CD8-positive, alpha-beta memory T cell (primary cell): ENCODE results near the gene LDLRAD4. TPM values are rescaled to one million over a fixed set of nuclear protein-coding genes. Genes with fewer than 3 reads are reported as not detected.
"Not testable (repeated sequence)": the region's sequence is repeated elsewhere in the genome, so short reads cannot be mapped to it uniquely, and the experiment has no call there.

Source experiments
- CTCF ChIA-PET: fragments of 350-600 bp; sonication (Branson Sonifier 250); formaldehyde crosslinking; loops from one replicate; lab custom pipeline; 2021; ENCODE audit warnings: antibody characterized with exemption; lab: Charles Lee
- POLR2A ChIA-PET: fragments of 350-600 bp; sonication (Branson Sonifier 250); formaldehyde crosslinking; loops from one replicate; lab custom pipeline; 2021; ENCODE audit warnings: antibody characterized with exemption; lab: Charles Lee
- DNase-seq, 5 donors: peaks; one replicate each; pipeline versions ENCODE4 v3.0.0 to v3.0.0-alpha.2; 2020 to 2022; ENCODE audit warnings: mixed read lengths in 1 of 5
- H3K27ac ChIP-seq: one replicate; pipeline ENCODE4 v1.7.0; 2013; ENCODE audit warnings: low read depth, mild to moderate bottlenecking, low read length, moderate library complexity
- H3K27me3 ChIP-seq: 2 replicates; pipeline ENCODE4 v1.7.0; 2013; ENCODE audit warnings: low read length, mild to moderate bottlenecking; ENCODE audit not compliant: insufficient read depth, poor library complexity, severe bottlenecking
- H3K36me3 ChIP-seq: 2 replicates; pipeline ENCODE4 v1.7.0; 2013; ENCODE audit warnings: mild to moderate bottlenecking, low read length, moderate library complexity; ENCODE audit not compliant: insufficient read depth
- H3K4me1 ChIP-seq: 2 replicates; pipeline ENCODE4 v1.7.0; 2013; ENCODE audit warnings: mild to moderate bottlenecking, low read length, moderate library complexity; ENCODE audit not compliant: insufficient read depth
- H3K4me3 ChIP-seq: 2 replicates; pipeline ENCODE4 v1.7.0; 2013; ENCODE audit warnings: mild to moderate bottlenecking, low read length
- H3K9me3 ChIP-seq: 2 replicates; pipeline ENCODE4 v1.7.0; 2013; ENCODE audit warnings: mild to moderate bottlenecking, low read length
- H3K27ac Mint-ChIP-seq, 8 donors: one replicate each; pipeline ENCODE4 v1.8.0; 2020 to 2021; ENCODE audit warnings: mixed read lengths in 8 of 8, mild to moderate bottlenecking in 6 of 8, inconsistent platforms in 3 of 8, moderate library complexity in 3 of 8
- H3K27me3 Mint-ChIP-seq, 2 donors: one replicate each; pipeline ENCODE4 v1.8.0; 2020 to 2021; ENCODE audit warnings: mixed read lengths in 2 of 2, mild to moderate bottlenecking in 1 of 2, moderate library complexity in 1 of 2
- H3K36me3 Mint-ChIP-seq, 3 donors: one replicate each; pipeline ENCODE4 v1.8.0; 2020 to 2021; ENCODE audit warnings: mixed read lengths in 3 of 3, inconsistent platforms in 1 of 3, mild to moderate bottlenecking in 1 of 3
- H3K4me1 Mint-ChIP-seq, 3 donors: one replicate each; pipeline ENCODE4 v1.8.0; 2020 to 2021; ENCODE audit warnings: mixed read lengths in 3 of 3, inconsistent platforms in 1 of 3, mild to moderate bottlenecking in 1 of 3
- H3K4me3 Mint-ChIP-seq, 7 donors: one replicate each; pipeline ENCODE4 v1.8.0; 2020 to 2021; ENCODE audit warnings: mixed read lengths in 7 of 7, mild to moderate bottlenecking in 6 of 7, moderate library complexity in 4 of 7, inconsistent platforms in 2 of 7
- H3K9me3 Mint-ChIP-seq, 5 donors: one replicate each; pipeline ENCODE4 v1.8.0; 2020 to 2022; ENCODE audit warnings: mixed read lengths in 5 of 5, mild to moderate bottlenecking in 3 of 5, moderate library complexity in 2 of 5, inconsistent platforms in 1 of 5
- polyA plus RNA-seq: library from polyadenylated mRNA; unstranded; fragments of 300-500 nt; fragmentation: Illumina TruSeq; gene quantifications from one replicate; pipeline ENCODE4 v1.2.3, GENCODE V29; 2021
- total RNA-seq, 2 experiments: library from RNA; stranded (reverse); gene quantifications; one replicate each; pipeline ENCODE4 v1.2.3, GENCODE V29; 2021

Gene LDLRAD4
- total and polyA plus RNA-seq, 3 experiments from 2014 or later = 8.1 to 30.4 (median 27.3) TPM

DNA sequence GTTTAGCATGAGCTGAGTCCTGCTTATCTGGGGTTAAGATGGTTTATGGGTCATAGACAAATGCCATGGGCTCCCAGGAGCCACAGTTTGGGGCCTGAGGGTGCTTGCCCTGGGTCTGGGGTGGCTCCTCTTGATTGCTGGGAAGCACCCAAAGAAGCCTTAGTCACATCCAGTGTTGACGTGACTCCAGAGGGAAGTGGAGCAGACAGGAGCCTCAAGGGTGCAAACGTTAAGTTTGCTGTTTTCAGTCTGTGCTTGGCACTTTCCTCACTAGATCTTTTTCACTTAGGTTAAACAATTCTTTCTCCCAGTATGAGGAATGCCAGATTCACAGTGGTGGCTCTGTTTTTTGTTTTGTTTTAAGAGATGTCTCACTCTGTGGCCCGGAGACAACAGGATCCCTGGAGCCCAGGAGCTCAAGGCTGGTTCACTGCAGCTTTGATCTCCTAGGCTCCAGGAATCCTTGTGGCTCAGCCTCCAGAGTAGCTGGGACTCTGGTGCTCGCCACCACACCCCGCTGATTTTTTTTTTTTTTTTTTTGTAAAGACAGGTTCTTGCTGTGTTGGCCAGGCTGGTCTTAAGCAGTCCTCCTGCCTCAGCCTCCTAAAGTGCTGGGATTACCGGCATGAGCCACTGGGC lies 256.5 kb downstream of the LDLRAD4 start:
- ChIA-PET CTCF (no interaction called here), POLR2A (interaction anchor here (0.6 kb wide), 1 partner anchor 342 kb away, joined by 3 read pairs; no protein-coding TSS in a partner anchor)
- Mint-ChIP-seq H3K27ac (peak overlapping the region in 1 of 8 donors; percentile 64), H3K27me3 (no peaks in the 10 kb centered on the region), H3K4me1 (peaks cover 19 to 41% (median 28%) of the 10 kb centered on the region in 3 donors), H3K9me3 (peaks cover 0 to 3% (median 0%) of the 10 kb centered on the region in 5 donors), H3K4me3 (no peak overlapping the region), H3K36me3 (peaks cover 21 to 59% (median 34%) of the 10 kb centered on the region in 3 donors)
- no peaks in the 10 kb centered on the region for H3K9me3 ChIP-seq
- peaks cover 4% of the 10 kb centered on the region for H3K4me1 ChIP-seq
- no peak for DNase-seq
- no peak overlapping the region for H3K4me3 ChIP-seq
- no peak overlapping the region for H3K27ac ChIP-seq
- H3K36me3 ChIP-seq = no peaks in the 10 kb centered on the region
- no peaks in the 10 kb centered on the region for H3K27me3 ChIP-seq

DNA sequence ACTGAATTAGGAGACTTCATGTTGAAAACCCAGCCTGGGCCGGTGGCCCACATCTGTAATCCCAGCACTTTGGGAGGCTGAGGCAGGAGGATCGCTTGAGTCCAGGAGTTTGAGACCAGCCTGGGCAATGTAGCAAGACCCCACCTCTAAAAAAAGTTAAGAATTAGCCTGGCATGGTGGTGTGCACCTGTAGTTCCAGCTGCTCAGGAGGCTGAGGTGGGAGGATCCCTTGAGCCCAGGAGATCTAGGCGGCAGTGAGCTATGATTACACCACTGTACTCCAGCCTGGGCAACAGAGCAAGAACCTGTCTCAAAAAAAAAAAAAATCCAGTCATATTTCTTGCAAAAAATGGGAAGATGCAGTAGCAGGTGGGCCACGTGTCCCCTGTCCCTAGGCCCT lies 257.8 kb downstream of the LDLRAD4 start:
- H3K27ac ChIP-seq, H3K36me3 ChIP-seq, H3K27me3 ChIP-seq, CTCF ChIA-PET, H3K4me3 Mint-ChIP-seq, H3K4me3 ChIP-seq, H3K9me3 Mint-ChIP-seq, H3K4me1 ChIP-seq, POLR2A ChIA-PET, H3K9me3 ChIP-seq, H3K27me3 Mint-ChIP-seq, H3K27ac Mint-ChIP-seq, DNase-seq: not testable (repeated sequence)
- peaks cover 25 to 54% (median 29%) of the 10 kb centered on the region in 3 donors for H3K36me3 Mint-ChIP-seq
- peaks cover 24 to 36% (median 27%) of the 10 kb centered on the region in 3 donors for H3K4me1 Mint-ChIP-seq

DNA sequence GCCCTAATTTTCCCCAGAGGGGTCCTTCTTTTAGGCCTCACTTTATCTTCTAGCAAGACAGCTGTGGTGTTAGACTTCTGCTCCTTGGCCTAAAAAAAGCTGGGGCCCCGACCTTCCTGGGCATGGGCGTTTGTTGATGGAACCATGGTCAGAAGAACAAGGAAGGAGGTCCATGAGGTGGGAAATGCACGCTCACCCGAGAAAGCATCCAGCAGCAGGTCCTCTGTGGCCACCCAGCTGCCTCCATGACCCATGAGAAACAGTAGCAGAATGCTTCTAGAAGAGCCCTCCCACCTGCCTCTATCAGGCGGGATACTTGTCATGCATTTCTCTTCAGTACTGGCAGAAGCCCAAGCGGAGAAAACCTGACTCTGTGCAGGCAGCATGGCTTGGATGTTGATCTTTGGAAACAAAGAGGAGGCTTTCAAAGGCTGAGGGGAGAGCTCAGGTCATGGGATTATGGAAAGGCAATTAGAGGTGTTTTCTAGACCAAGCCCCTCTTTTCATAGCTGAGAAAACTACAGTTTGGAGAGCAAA lies 258.7 kb downstream of the LDLRAD4 start:
- DNase-seq = no peak

DNA sequence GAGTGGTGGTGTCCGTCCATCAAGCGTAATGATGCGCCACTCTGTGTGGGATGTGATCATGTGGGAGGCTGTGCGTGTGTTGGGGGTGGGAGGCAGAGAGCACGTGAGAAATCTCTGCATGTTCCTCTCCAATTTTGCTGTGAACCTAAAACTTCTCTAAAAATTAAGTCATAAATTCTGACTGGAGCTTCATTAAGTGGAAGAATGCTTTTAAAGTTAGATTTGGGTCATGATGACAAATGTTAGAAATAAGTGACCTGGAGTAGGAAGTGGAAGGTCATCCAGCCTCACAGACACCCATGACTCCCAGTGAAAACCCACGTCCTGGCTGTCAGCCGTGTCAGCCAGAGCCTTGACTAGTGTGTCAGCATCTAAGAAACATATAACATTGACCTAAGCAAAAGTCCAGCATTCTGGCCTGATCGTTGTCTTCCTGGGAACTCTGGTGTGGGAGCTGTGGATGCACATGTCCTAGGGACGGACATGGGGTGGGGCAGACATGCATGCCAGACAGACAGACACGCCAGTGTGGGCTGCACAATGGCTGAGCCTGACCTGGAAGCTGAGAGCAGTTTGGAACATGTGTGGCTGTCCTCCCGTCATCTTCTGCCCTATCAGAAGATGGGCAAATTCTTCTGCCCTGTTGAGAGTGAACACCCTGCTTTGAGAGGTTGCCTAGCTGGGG lies 262.2 kb downstream of the LDLRAD4 start:
- no peaks in the 10 kb centered on the region for H3K9me3 ChIP-seq
- H3K27me3 Mint-ChIP-seq = no peaks in the 10 kb centered on the region
- no peak overlapping the region for H3K4me3 Mint-ChIP-seq
- no peaks in the 10 kb centered on the region for H3K27me3 ChIP-seq
- H3K4me1 Mint-ChIP-seq = peaks cover 23 to 38% (median 35%) of the 10 kb centered on the region in 3 donors
- H3K9me3 Mint-ChIP-seq = peaks cover 0 to 3% (median 0%) of the 10 kb centered on the region in 5 donors
- CTCF ChIA-PET = no interaction called here
- POLR2A ChIA-PET = no interaction called here
- H3K36me3 ChIP-seq = no peaks in the 10 kb centered on the region
- no peaks in the 10 kb centered on the region for H3K4me1 ChIP-seq
- DNase-seq = no peak
- peaks cover 16 to 37% (median 17%) of the 10 kb centered on the region in 3 donors for H3K36me3 Mint-ChIP-seq
- H3K4me3 ChIP-seq = no peak overlapping the region
- no peak overlapping the region for H3K27ac ChIP-seq
- H3K27ac Mint-ChIP-seq = peak overlapping the region in 1 of 8 donors; percentile 60

More for the DNA sequence above, 258.7 kb downstream of the LDLRAD4 start:
- Mint-ChIP-seq H3K9me3 (peaks cover 0 to 3% (median 0%) of the 10 kb centered on the region in 5 donors), H3K4me3 (no peak overlapping the region), H3K27ac (peak overlapping the region in 2 of 8 donors; percentile 11 to 46), H3K27me3 (no peaks in the 10 kb centered on the region), H3K36me3 (peaks cover 28 to 47% (median 29%) of the 10 kb centered on the region in 3 donors), H3K4me1 (peaks cover 23 to 36% (median 26%) of the 10 kb centered on the region in 3 donors)
- H3K9me3 ChIP-seq = no peaks in the 10 kb centered on the region
- H3K4me3 ChIP-seq = no peak overlapping the region
- CTCF ChIA-PET = no interaction called here
- POLR2A ChIA-PET = no interaction called here
- H3K36me3 ChIP-seq = no peaks in the 10 kb centered on the region
- H3K27ac ChIP-seq = no peak overlapping the region
- H3K4me1 ChIP-seq = no peaks in the 10 kb centered on the region
- H3K27me3 ChIP-seq = no peaks in the 10 kb centered on the region

DNA sequence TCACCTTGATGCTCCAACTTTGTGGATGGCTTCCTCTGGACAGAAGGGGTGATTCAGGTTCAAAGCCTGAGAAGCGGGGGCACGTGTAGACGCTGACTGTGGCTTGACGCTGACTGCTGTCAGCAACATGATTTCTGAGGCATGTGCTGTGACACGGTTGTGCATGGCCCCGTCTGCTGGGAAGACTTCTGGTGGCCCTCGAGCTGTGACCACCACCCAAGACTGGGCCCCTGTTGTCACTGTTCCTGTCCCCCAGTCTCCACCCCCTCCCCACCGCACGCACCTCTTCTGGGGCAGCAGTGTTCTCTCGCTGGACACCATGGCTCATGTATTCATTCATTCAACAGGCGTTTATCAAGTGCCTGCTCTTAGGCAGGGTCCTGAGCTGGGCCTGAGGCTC lies 262.8 kb downstream of the LDLRAD4 start:
- no peaks in the 10 kb centered on the region for H3K9me3 ChIP-seq
- no peak for DNase-seq
- no peaks in the 10 kb centered on the region for H3K4me1 ChIP-seq
- H3K4me3 Mint-ChIP-seq = no peak overlapping the region
- H3K27ac ChIP-seq = no peak overlapping the region
- no peaks in the 10 kb centered on the region for H3K27me3 ChIP-seq
- H3K4me1 Mint-ChIP-seq = peaks cover 21 to 39% (median 38%) of the 10 kb centered on the region in 3 donors
- no peak overlapping the region for H3K4me3 ChIP-seq
- peaks cover 14 to 40% (median 15%) of the 10 kb centered on the region in 3 donors for H3K36me3 Mint-ChIP-seq
- peaks cover 0 to 3% (median 0%) of the 10 kb centered on the region in 5 donors for H3K9me3 Mint-ChIP-seq
- ChIA-PET POLR2A (no interaction called here), CTCF (no interaction called here)
- H3K27me3 Mint-ChIP-seq = no peaks in the 10 kb centered on the region
- H3K27ac Mint-ChIP-seq = peak overlapping the region in 4 of 8 donors; percentile 50 to 97 (median 60)
- H3K36me3 ChIP-seq = no peaks in the 10 kb centered on the region

DNA sequence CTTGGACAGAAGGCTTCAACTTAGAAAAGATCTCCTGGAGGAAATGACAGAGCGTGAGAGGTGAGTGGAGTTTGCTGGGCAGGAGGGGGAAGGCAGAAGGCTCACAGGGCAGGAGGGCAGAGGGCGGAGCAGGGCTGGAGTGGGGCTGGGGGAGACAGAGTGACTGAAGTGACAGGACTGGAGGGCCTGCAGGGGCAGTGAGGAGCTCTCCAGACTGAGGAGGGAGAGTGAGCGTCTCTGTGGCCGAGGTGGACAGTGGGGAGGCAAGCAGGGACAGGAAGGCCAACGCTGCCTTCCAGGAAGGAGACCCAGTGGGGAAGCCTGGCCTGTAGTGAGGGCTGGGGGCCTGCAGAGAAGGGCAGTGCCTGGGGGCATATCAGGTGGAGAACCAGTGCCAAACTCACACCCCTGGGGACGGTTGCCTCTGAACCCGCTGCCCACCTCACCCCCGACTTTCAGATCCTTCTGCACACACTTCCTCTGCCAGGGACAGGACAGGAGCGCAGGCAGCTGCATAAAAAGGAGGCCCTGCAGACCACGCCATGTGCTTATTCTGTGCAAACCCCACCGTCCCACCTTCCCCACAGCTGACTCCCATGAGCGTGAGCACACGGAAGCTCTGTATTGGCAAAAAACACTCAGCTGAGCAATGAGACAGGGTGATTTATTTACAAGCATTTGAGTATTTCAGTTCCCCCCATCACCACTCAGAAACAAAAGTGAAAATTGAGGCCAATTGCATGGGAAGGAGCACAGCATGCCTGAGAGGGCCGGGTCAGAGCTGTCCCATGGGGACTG lies 263.5 kb downstream of the LDLRAD4 start:
- CTCF ChIA-PET = no interaction called here
- Histone ChIP-seq H3K4me3 (no peak overlapping the region), H3K27ac (no peak overlapping the region)

DNA sequence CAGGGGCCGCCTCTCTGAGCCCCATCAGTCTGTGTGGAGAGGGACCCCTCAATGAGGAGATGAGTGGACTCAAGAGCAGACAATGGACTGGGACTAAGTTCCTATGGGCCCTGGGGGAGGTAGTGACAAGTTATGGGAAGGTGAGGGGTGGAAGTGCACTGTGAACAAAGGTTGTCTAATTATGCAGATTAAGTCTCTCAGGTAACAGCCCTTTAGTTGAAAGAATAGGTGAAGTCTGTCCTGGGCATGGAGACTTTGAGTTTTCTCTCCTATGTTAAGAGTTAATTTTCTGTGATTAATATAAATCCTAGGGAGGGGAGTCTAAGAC lies 264.0 kb downstream of the LDLRAD4 start:
- H3K4me1 ChIP-seq = no peaks in the 10 kb centered on the region
- no peaks in the 10 kb centered on the region for H3K27me3 Mint-ChIP-seq
- DNase-seq = no peak
- peaks cover 9 to 35% (median 16%) of the 10 kb centered on the region in 3 donors for H3K36me3 Mint-ChIP-seq
- H3K4me3 Mint-ChIP-seq = no peak overlapping the region
- peaks cover 28 to 51% (median 48%) of the 10 kb centered on the region in 3 donors for H3K4me1 Mint-ChIP-seq
- no peak overlapping the region for H3K27ac ChIP-seq
- H3K4me3 ChIP-seq = no peak overlapping the region
- ChIA-PET POLR2A (no interaction called here), CTCF (no interaction called here)
- H3K27ac Mint-ChIP-seq = peak overlapping the region in 5 of 8 donors; percentile 46 to 96 (median 64)
- H3K9me3 ChIP-seq = no peaks in the 10 kb centered on the region
- no peaks in the 10 kb centered on the region for H3K27me3 ChIP-seq
- H3K9me3 Mint-ChIP-seq = peaks cover 0 to 3% (median 0%) of the 10 kb centered on the region in 5 donors
- no peaks in the 10 kb centered on the region for H3K36me3 ChIP-seq

More for the DNA sequence above, 263.5 kb downstream of the LDLRAD4 start:
- POLR2A ChIA-PET = no interaction called here
- H3K27me3 Mint-ChIP-seq = no peaks in the 10 kb centered on the region
- peaks cover 14 to 37% (median 16%) of the 10 kb centered on the region in 3 donors for H3K36me3 Mint-ChIP-seq
- H3K4me3 Mint-ChIP-seq = peak overlapping the region in 1 of 7 donors; percentile 48
- Histone ChIP-seq H3K36me3 (no peaks in the 10 kb centered on the region), H3K9me3 (no peaks in the 10 kb centered on the region), H3K27me3 (no peaks in the 10 kb centered on the region), H3K4me1 (no peaks in the 10 kb centered on the region)
- H3K4me1 Mint-ChIP-seq = peaks cover 23 to 45% (median 43%) of the 10 kb centered on the region in 3 donors
- peak overlapping the region in 5 of 8 donors; percentile 46 to 97 (median 77) for H3K27ac Mint-ChIP-seq
- H3K9me3 Mint-ChIP-seq = peaks cover 0 to 3% (median 0%) of the 10 kb centered on the region in 5 donors
- DNase-seq = no peak
